ENCODE measurements around the gene PDE6D. TPM values are rescaled to one million over a fixed set of nuclear protein-coding genes. Genes with fewer than 3 reads are reported as not detected.
"Not testable (repeated sequence)": the region's sequence is repeated elsewhere in the genome, so short reads cannot be mapped to it uniquely, and the experiment has no call there.

The PDE6D gene
- total and polyA plus RNA-seq, 5 donors = 13.3 to 24.3 (median 17.7) TPM

- no peaks in the 10 kb centered on the region for H3K4me1 ChIP-seq (ENCODE audit: control insufficient read depth, insufficient read depth, low read length)
- no peak overlapping the region for H3K4me3 ChIP-seq (ENCODE audit: low read length)
- ATAC-seq (no peak), DNase-seq (no peak)
- intact Hi-C loops (cut with DNase I) = no loop called here
- no peaks in the 10 kb centered on the region for H3K9me3 ChIP-seq (ENCODE audit: control insufficient read depth, low read length)
- no peak overlapping the region for H3K27ac ChIP-seq (ENCODE audit: low read length)
- H3K27me3 ChIP-seq (ENCODE audit: control insufficient read depth, insufficient read depth) = no peaks in the 10 kb centered on the region
- 84% methylated on average over 6 of the region's 6 CpGs for WGBS
Measured at GRCh38 chr2:231769170-231770136, 11.6 kb downstream of the PDE6D start.

GRCh38 chr2:231765496-231765929 lies 15.6 kb downstream of the PDE6D start:
- H3K27me3 ChIP-seq (ENCODE audit: control insufficient read depth, insufficient read depth) = no peaks in the 10 kb centered on the region
- no peak overlapping the region for H3K27ac ChIP-seq (ENCODE audit: low read length)
- intact Hi-C loops (cut with DNase I) = no loop called here
- DNase-seq = no peak
- H3K4me3 ChIP-seq (ENCODE audit: low read length) = no peak overlapping the region
- no peaks in the 10 kb centered on the region for H3K4me1 ChIP-seq (ENCODE audit: control insufficient read depth, insufficient read depth, low read length)
- ATAC-seq = no peak
- no peaks in the 10 kb centered on the region for H3K9me3 ChIP-seq (ENCODE audit: control insufficient read depth, low read length)

GRCh38 chr2:231764760-231765159 lies 16.3 kb downstream of the PDE6D start:
- no peak overlapping the region for H3K27ac ChIP-seq (ENCODE audit: low read length)
- no peaks in the 10 kb centered on the region for H3K4me1 ChIP-seq (ENCODE audit: control insufficient read depth, insufficient read depth, low read length)
- H3K27me3 ChIP-seq (ENCODE audit: control insufficient read depth, insufficient read depth) = no peaks in the 10 kb centered on the region
- no peaks in the 10 kb centered on the region for H3K9me3 ChIP-seq (ENCODE audit: control insufficient read depth, low read length)
- 86% methylated on average over 4 of the region's 4 CpGs for WGBS
- intact Hi-C loops (cut with DNase I) = no loop called here
- DNase-seq (no peak), ATAC-seq (no peak)
- H3K4me3 ChIP-seq (ENCODE audit: low read length) = no peak overlapping the region

GRCh38 chr2:231764124-231764523 lies 17.0 kb downstream of the PDE6D start:
- ATAC-seq = no peak
- no peak overlapping the region for H3K4me3 ChIP-seq (ENCODE audit: low read length)
- H3K27me3 ChIP-seq (ENCODE audit: control insufficient read depth, insufficient read depth) = no peaks in the 10 kb centered on the region
- no peaks in the 10 kb centered on the region for H3K9me3 ChIP-seq (ENCODE audit: control insufficient read depth, low read length)
- no peak for DNase-seq
- no peak overlapping the region for H3K27ac ChIP-seq (ENCODE audit: low read length)
- H3K4me1 ChIP-seq (ENCODE audit: control insufficient read depth, insufficient read depth, low read length) = no peaks in the 10 kb centered on the region
- intact Hi-C loops (cut with DNase I) = no loop called here

GRCh38 chr2:231761735-231762134 lies 19.3 kb downstream of the PDE6D start:
- H3K4me3 ChIP-seq (ENCODE audit: low read length) = no peak overlapping the region
- intact Hi-C loops (cut with DNase I) = no loop called here
- no peak for ATAC-seq
- no peak overlapping the region for H3K27ac ChIP-seq (ENCODE audit: low read length)
- no peaks in the 10 kb centered on the region for H3K9me3 ChIP-seq (ENCODE audit: control insufficient read depth, low read length)
- DNase-seq = no peak
- H3K4me1 ChIP-seq (ENCODE audit: control insufficient read depth, insufficient read depth, low read length) = no peaks in the 10 kb centered on the region
- WGBS = 71% methylated on average over 2 of the region's 2 CpGs
- H3K27me3 ChIP-seq (ENCODE audit: control insufficient read depth, insufficient read depth) = no peaks in the 10 kb centered on the region

GRCh38 chr2:231752061-231752460 lies 29.0 kb downstream of the PDE6D start:
- no peaks in the 10 kb centered on the region for H3K9me3 ChIP-seq (ENCODE audit: control insufficient read depth, low read length)
- intact Hi-C loops (cut with DNase I) = no loop called here
- no peak overlapping the region for H3K27ac ChIP-seq (ENCODE audit: low read length)
- H3K4me3 ChIP-seq (ENCODE audit: low read length) = no peak overlapping the region
- H3K27me3 ChIP-seq (ENCODE audit: control insufficient read depth, insufficient read depth) = no peaks in the 10 kb centered on the region
- WGBS = 89% methylated on average over 2 of the region's 2 CpGs
- no peaks in the 10 kb centered on the region for H3K4me1 ChIP-seq (ENCODE audit: control insufficient read depth, insufficient read depth, low read length)
- ATAC-seq = no peak
- no peak for DNase-seq

GRCh38 chr2:231751042-231751815 lies 29.9 kb downstream of the PDE6D start:
- no peaks in the 10 kb centered on the region for H3K9me3 ChIP-seq (ENCODE audit: control insufficient read depth, low read length)
- 91% methylated on average over 4 of the region's 4 CpGs for WGBS
- no peaks in the 10 kb centered on the region for H3K4me1 ChIP-seq (ENCODE audit: control insufficient read depth, insufficient read depth, low read length)
- H3K4me3 ChIP-seq (ENCODE audit: low read length) = no peak overlapping the region
- no peak for DNase-seq
- no peak for ATAC-seq
- no peaks in the 10 kb centered on the region for H3K27me3 ChIP-seq (ENCODE audit: control insufficient read depth, insufficient read depth)
- no peak overlapping the region for H3K27ac ChIP-seq (ENCODE audit: low read length)
- intact Hi-C loops (cut with DNase I) = no loop called here

- DNase-seq; intact Hi-C loops (cut with DNase I); H3K4me3 ChIP-seq (ENCODE audit: low read length); H3K9me3 ChIP-seq (ENCODE audit: control insufficient read depth, low read length); ATAC-seq; H3K4me1 ChIP-seq (ENCODE audit: control insufficient read depth, insufficient read depth, low read length); H3K27me3 ChIP-seq (ENCODE audit: control insufficient read depth, insufficient read depth); H3K27ac ChIP-seq (ENCODE audit: low read length): not testable (repeated sequence)
- WGBS = 95% methylated on average over 10 of the region's 10 CpGs
Measured at GRCh38 chr2:231749016-231749415, 32.1 kb downstream of the PDE6D start.

- intact Hi-C loops (cut with DNase I); H3K9me3 ChIP-seq (ENCODE audit: control insufficient read depth, low read length); H3K27ac ChIP-seq (ENCODE audit: low read length); H3K27me3 ChIP-seq (ENCODE audit: control insufficient read depth, insufficient read depth); H3K4me1 ChIP-seq (ENCODE audit: control insufficient read depth, insufficient read depth, low read length); DNase-seq; ATAC-seq; H3K4me3 ChIP-seq (ENCODE audit: low read length): not testable (repeated sequence)
- WGBS = 91% methylated on average over 6 of the region's 6 CpGs
Measured at GRCh38 chr2:231748153-231748896, 32.8 kb downstream of the PDE6D start.

- WGBS = 75% methylated on average over 6 of the region's 6 CpGs
- Histone ChIP-seq H3K27me3 (ENCODE audit: control insufficient read depth, insufficient read depth) (no peaks in the 10 kb centered on the region), H3K4me3 (ENCODE audit: low read length) (no peak overlapping the region), H3K9me3 (ENCODE audit: control insufficient read depth, low read length) (no peaks in the 10 kb centered on the region), H3K4me1 (ENCODE audit: control insufficient read depth, insufficient read depth, low read length) (no peaks in the 10 kb centered on the region), H3K27ac (ENCODE audit: low read length) (no peak overlapping the region)
- no peak for ATAC-seq
- no peak for DNase-seq
- intact Hi-C loops (cut with DNase I) = no loop called here
Measured at GRCh38 chr2:231745303-231746038, 35.6 kb downstream of the PDE6D start.

Measured in right cardiac atrium (tissue), 5 donors.